ENCODE results near the gene HAPLN1.

DNA sequence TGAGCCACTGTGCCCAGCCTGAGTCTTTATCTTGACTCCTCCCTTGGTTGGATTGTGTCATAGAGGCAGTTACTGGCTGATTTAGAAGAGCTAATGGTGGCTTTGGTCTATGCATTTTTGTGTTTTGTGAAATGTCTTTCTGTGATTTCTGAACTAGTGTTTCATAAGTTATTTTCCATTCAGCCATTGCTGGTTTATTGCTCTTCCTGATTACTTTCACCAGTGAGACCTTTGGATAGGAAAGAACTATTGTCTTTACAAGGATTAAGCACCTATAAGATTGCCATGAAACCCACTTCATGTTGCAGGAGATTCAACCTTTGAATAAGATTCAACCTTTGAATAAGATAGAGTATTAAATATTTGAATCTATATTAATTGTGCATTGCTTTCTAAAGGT, 8.7 kb upstream of the HAPLN1 start:
- TF ChIP-seq, protein P1, sequence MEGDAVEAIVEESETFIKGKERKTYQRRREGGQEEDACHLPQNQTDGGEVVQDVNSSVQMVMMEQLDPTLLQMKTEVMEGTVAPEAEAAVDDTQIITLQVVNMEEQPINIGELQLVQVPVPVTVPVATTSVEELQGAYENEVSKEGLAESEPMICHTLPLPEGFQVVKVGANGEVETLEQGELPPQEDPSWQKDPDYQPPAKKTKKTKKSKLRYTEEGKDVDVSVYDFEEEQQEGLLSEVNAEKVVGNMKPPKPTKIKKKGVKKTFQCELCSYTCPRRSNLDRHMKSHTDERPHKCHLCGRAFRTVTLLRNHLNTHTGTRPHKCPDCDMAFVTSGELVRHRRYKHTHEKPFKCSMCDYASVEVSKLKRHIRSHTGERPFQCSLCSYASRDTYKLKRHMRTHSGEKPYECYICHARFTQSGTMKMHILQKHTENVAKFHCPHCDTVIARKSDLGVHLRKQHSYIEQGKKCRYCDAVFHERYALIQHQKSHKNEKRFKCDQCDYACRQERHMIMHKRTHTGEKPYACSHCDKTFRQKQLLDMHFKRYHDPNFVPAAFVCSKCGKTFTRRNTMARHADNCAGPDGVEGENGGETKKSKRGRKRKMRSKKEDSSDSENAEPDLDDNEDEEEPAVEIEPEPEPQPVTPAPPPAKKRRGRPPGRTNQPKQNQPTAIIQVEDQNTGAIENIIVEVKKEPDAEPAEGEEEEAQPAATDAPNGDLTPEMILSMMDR (IDR thresholded peaks at IDR 0.05), result no peak
- TF ChIP-seq POLR2AphosphoS5 (IDR thresholded peaks at IDR 0.05; ENCODE audit: insufficient read depth in 1 of 2, low read depth in 1 of 2) (no peak), POLR2A (IDR thresholded peaks at IDR 0.05) (no peak)

Data from vagina (tissue), 2 donors.